GM12874 (cell line): ENCODE data around the gene KRTAP3-3.
"Not testable (repeated sequence)": the region's sequence is repeated elsewhere in the genome, so short reads cannot be mapped to it uniquely, and the experiment has no call there.

ENCODE experiments used
- TF ChIP-seq, protein P1 (sequence below): IDR thresholded peaks from 2 replicates; pipeline ENCODE4 v1.5.1; 2011; ENCODE audit warnings: low read depth, mild to moderate bottlenecking, control low read depth, low read length, moderate library complexity; ENCODE audit not compliant: insufficient read depth

KRTAP3-3 gene

DNA sequence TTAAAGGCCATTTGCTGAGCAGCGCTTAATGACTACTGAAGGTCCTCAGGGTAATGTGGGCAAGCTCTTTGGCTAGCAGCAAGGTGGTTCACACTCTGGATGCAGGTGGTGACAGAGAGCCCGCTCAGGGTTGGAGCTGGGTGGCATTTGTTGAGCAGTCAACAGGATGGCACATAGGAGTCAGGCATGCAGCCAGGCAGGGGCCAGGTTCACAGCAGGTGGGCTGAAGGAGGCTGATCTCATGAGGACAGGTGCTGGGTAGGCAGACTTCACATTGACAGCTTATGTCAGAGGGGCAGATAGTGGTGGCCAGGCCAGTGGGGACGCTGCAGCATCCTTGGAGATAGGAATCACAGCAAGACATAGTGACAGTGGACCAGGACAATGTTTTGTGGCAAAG is 10.4 kb upstream of the KRTAP3-3 start:
- TF ChIP-seq, protein P1, sequence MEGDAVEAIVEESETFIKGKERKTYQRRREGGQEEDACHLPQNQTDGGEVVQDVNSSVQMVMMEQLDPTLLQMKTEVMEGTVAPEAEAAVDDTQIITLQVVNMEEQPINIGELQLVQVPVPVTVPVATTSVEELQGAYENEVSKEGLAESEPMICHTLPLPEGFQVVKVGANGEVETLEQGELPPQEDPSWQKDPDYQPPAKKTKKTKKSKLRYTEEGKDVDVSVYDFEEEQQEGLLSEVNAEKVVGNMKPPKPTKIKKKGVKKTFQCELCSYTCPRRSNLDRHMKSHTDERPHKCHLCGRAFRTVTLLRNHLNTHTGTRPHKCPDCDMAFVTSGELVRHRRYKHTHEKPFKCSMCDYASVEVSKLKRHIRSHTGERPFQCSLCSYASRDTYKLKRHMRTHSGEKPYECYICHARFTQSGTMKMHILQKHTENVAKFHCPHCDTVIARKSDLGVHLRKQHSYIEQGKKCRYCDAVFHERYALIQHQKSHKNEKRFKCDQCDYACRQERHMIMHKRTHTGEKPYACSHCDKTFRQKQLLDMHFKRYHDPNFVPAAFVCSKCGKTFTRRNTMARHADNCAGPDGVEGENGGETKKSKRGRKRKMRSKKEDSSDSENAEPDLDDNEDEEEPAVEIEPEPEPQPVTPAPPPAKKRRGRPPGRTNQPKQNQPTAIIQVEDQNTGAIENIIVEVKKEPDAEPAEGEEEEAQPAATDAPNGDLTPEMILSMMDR: no peak

DNA sequence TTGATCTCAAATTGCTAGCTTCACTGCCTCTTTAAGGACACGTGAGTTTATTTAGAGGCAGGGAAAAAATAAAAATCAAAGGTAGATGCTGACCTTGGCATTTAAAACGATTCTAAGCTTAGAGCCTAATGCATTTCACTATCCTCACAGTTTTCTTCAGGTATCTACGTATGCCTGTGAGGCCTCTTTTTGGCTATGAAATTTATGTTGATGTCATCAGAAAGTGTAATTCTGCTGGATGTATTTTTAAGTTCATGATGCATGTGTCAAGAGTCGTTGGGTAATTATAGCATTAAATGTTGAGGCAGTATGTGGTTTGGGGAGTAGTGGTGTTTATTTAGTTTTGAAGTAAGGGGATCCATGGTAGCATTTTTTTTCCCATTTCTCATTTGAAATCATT is 10.0 kb upstream of the KRTAP3-3 start:
- TF ChIP-seq, protein P1: no peak

DNA sequence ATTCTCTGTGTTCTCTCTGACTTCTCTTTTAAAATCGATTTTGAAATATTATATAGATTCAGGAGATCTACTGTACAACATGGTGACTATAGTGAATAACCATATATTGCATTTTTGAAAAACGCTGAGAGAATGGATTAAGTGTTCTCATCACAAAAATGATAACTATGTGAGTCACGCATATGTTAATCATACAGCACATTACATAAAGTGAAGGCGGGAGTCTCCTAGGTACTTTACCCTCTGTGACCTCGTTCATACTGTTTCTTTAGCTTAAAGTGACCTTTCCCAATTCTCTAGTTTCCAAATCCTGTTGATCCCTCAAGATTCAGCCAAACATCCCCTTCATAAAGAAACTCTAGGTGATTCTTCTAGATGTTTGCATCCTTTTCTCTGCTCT is 8.8 kb upstream of the KRTAP3-3 start:
- TF ChIP-seq, protein P1: no peak

DNA sequence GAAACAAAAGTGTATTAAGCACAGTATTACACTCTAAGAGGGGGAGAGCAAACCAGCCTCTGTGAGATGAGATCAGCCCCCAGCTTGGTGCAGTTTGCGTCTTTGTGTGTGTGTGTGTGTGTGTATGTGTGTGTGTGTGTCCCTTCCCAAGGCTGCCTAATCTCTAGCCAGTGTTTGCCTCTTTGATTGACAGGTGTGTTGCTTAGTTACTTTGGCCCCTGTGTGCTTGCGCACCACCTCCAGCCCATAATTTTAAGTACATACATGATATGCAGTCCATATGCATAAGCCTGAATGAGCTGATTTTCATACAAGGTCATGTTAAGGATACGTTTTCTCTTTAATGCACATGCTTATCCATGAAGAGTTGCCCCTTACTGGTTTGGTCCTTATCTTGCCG is 7.8 kb upstream of the KRTAP3-3 start:
- TF ChIP-seq, protein P1: no peak

DNA sequence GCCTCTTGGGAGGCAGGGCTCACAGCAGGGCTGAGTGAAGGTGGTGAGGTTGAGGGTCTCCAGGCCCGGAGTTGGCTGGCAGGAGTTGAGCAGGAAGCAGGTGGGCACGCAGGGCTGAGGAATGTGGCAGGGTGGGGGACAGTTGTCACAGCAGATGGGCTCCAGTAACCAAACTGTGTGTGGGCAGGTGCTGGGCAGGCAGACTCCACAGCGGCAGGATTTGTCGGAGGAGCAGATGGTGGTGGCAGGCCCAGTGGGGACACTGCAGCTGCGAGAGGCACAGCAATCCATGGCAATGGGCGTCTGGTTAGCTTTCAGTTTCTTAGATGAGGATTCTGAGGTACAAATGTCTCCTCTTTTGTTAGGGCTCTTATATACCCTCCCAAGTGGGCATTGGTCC is 5.6 kb upstream of the KRTAP3-3 start, which contains the start of gene KRTAP3-2:
KRTAP3-2 (minus strand) TSS at position 344 of the 400 bp plus-strand sequence; CDS start at position 291, 53 bp downstream.
- TF ChIP-seq, protein P1: not testable (repeated sequence)

GRCh38 chr17:40997361-40997760 is 3.4 kb upstream of the KRTAP3-3 start:
- TF ChIP-seq, protein P1: no peak

- TF ChIP-seq, protein P1: no peak
These were observed 2.9 kb upstream of the KRTAP3-3 start for GRCh38 chr17:40996829-40997228.

DNA sequence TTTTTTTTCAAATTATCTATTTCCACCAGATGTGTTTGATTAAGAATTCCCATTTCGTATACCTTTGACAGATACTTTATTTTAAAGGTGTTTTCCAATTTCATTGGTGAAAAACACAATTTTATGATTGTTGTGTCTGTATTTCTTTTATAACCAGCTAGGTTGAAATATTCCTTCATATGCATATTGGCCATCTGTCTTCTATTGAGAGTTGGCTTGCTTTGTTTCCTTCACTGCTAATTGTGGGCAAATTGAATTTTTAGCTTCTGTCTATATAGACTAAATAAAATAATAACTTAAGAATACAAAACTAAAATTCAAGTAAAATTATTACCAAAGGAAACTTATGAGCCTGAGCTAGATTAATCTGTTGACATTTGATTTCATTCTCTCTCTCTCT is 1.2 kb upstream of the KRTAP3-3 start:
- TF ChIP-seq, protein P1: no peak
